WTC11 (cell line): ENCODE results near the gene SUCLG1.

Experiments used
- ATF2 ChIP-seq: sonication (generic); formaldehyde crosslinking; IDR thresholded peaks from 2 replicates; pipeline ENCODE4 v1.8.1; 2022; ENCODE audit warnings: low read depth, missing genetic modification reagents, borderline replicate concordance
- ATF3 ChIP-seq: sonication (generic); formaldehyde crosslinking; conservative IDR thresholded peaks from 2 replicates; pipeline ENCODE4 v1.8.1; 2022; ENCODE audit warnings: mild to moderate bottlenecking, missing genetic modification reagents
- CBFB ChIP-seq: sonication (generic); formaldehyde crosslinking; IDR thresholded peaks from 2 replicates; pipeline ENCODE4 v1.8.1; 2022; ENCODE audit warnings: mild to moderate bottlenecking, low read depth, missing genetic modification reagents
- CTCF ChIP-seq: fragments of 200-600 bp; IDR thresholded peaks from 2 replicates; pipeline ENCODE4 v1.8.0; 2022; ENCODE audit warnings: antibody characterized with exemption
- FOXP1 ChIP-seq: sonication (generic); formaldehyde crosslinking; IDR thresholded peaks from 2 replicates; pipeline ENCODE4 v1.8.0; 2022; ENCODE audit warnings: missing genetic modification reagents, mild to moderate bottlenecking, moderate library complexity, borderline replicate concordance
- ZNF121 ChIP-seq: sonication (generic); formaldehyde crosslinking; IDR thresholded peaks from 2 replicates; pipeline ENCODE4 v1.8.0; 2023; ENCODE audit warnings: missing genetic modification reagents

GRCh38 chr2:84393829-84394228, 65.3 kb downstream of the SUCLG1 start:
- TF ChIP-seq CTCF (no peak), FOXP1 (no peak), CBFB (CRISPR knock-in tag) (no peak), ATF3 (CRISPR knock-in tag) (no peak), ZNF121 (CRISPR knock-in tag) (no peak), ATF2 (no peak)
